Ishikawa (cell line): ENCODE measurements around the gene LSM3.

Experiments
- CEBPB ChIP-seq: IDR thresholded peaks from 2 replicates; pipeline ENCODE4 v1.6.1; 2012
- CREB1 ChIP-seq: IDR thresholded peaks from 2 replicates; pipeline ENCODE4 v1.6.1; 2012; ENCODE audit warnings: low read depth
- EGR1 ChIP-seq: IDR thresholded peaks from 2 replicates; pipeline ENCODE4 v1.6.1; 2012
- EP300 ChIP-seq: IDR thresholded peaks from 2 replicates; pipeline ENCODE4 v1.6.1; 2012; ENCODE audit warnings: borderline replicate concordance
- FOXM1 ChIP-seq: IDR thresholded peaks from 2 replicates; pipeline ENCODE4 v1.6.1; 2012; ENCODE audit warnings: low read depth, borderline replicate concordance
- NFIC ChIP-seq: IDR thresholded peaks from 2 replicates; pipeline ENCODE4 v1.6.1; 2012
- RAD21 ChIP-seq: IDR thresholded peaks from 2 replicates; pipeline ENCODE4 v1.6.1; 2012; ENCODE audit warnings: low read depth
- TAF1 ChIP-seq: IDR thresholded peaks from 2 replicates; pipeline ENCODE4 v1.6.1; 2012; ENCODE audit warnings: low read depth, mild to moderate bottlenecking
- TCF12 ChIP-seq: IDR thresholded peaks from 2 replicates; pipeline ENCODE4 v1.6.1; 2012; ENCODE audit warnings: low read depth
- TEAD4 ChIP-seq: IDR thresholded peaks from 2 replicates; pipeline ENCODE4 v1.6.1; 2012
- YY1 ChIP-seq: IDR thresholded peaks from 2 replicates; pipeline ENCODE4 v1.6.1; 2012; ENCODE audit warnings: low read depth
- ZBTB7A ChIP-seq: IDR thresholded peaks from 2 replicates; pipeline ENCODE4 v1.6.1; 2012; ENCODE audit warnings: low read depth
- TF ChIP-seq, protein P1 (sequence below): IDR thresholded peaks from 2 replicates; pipeline ENCODE4 v1.6.1; 2012
- TF ChIP-seq, protein P2 (sequence below): IDR thresholded peaks from 2 replicates; pipeline ENCODE4 v1.6.1; 2012
- TF ChIP-seq, protein P3 (sequence below): IDR thresholded peaks from 2 replicates; pipeline ENCODE4 v1.6.1; 2012; ENCODE audit warnings: low read depth, mild to moderate bottlenecking

The LSM3 gene

DNA sequence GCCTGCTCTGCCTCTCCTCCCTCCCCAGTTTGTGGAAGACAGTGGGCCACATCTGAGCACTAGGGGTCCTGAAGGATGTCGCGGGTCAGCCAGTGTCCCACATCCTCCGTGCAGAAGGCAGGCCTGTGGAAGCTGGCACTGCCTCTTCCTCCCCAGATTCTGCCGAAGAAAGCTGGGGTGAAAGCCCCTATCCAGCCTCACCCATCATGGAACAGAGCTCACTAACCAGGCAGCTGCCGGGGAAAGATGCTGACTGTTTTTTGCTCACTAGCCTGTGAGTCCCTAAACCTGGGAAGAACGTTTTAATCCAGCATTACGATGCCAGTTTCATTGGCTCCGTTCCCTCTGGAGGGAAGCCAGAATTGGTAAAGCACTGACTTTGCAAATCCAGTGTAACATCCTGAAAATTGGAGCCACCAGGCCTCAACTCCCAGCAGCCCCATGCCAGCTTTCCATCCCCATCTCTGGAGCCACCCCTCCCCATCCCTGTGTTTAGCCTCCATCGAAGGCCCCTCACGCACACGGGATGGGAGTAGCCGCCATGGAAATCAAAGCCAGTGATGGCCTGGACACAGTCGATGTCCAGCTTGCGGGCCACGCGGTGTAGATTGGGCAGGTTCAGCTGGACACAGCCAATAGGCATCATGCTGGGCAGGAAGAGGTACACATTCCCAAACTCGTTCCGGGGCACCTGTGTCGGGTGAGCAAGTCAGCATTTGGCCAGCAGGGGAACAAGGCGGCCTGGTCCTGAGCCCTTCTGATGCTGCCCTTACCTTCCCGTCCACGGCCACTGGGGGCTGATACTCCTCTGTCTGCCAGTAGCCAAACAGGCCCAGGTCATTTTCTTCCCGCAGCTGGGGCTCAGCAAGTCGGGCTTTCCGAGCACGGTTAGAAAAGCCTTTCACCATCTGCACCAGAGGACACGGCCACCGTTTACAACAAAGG lies 30.3 kb upstream of the LSM3 start:
- TF ChIP-seq, protein P1, sequence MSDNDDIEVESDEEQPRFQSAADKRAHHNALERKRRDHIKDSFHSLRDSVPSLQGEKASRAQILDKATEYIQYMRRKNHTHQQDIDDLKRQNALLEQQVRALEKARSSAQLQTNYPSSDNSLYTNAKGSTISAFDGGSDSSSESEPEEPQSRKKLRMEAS: no peak
- TF ChIP-seq NFIC (no peak), FOXM1 (no peak), EGR1 (no peak), TCF12 (no peak), CEBPB (no peak), EP300 (no peak), CREB1 (no peak), TAF1 (no peak), RAD21 (no peak), YY1 (no peak), TEAD4 (no peak), ZBTB7A (no peak)
- TF ChIP-seq, protein P2, sequence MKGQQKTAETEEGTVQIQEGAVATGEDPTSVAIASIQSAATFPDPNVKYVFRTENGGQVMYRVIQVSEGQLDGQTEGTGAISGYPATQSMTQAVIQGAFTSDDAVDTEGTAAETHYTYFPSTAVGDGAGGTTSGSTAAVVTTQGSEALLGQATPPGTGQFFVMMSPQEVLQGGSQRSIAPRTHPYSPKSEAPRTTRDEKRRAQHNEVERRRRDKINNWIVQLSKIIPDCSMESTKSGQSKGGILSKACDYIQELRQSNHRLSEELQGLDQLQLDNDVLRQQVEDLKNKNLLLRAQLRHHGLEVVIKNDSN: no peak
- TF ChIP-seq, protein P3, sequence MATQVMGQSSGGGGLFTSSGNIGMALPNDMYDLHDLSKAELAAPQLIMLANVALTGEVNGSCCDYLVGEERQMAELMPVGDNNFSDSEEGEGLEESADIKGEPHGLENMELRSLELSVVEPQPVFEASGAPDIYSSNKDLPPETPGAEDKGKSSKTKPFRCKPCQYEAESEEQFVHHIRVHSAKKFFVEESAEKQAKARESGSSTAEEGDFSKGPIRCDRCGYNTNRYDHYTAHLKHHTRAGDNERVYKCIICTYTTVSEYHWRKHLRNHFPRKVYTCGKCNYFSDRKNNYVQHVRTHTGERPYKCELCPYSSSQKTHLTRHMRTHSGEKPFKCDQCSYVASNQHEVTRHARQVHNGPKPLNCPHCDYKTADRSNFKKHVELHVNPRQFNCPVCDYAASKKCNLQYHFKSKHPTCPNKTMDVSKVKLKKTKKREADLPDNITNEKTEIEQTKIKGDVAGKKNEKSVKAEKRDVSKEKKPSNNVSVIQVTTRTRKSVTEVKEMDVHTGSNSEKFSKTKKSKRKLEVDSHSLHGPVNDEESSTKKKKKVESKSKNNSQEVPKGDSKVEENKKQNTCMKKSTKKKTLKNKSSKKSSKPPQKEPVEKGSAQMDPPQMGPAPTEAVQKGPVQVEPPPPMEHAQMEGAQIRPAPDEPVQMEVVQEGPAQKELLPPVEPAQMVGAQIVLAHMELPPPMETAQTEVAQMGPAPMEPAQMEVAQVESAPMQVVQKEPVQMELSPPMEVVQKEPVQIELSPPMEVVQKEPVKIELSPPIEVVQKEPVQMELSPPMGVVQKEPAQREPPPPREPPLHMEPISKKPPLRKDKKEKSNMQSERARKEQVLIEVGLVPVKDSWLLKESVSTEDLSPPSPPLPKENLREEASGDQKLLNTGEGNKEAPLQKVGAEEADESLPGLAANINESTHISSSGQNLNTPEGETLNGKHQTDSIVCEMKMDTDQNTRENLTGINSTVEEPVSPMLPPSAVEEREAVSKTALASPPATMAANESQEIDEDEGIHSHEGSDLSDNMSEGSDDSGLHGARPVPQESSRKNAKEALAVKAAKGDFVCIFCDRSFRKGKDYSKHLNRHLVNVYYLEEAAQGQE: no peak

DNA sequence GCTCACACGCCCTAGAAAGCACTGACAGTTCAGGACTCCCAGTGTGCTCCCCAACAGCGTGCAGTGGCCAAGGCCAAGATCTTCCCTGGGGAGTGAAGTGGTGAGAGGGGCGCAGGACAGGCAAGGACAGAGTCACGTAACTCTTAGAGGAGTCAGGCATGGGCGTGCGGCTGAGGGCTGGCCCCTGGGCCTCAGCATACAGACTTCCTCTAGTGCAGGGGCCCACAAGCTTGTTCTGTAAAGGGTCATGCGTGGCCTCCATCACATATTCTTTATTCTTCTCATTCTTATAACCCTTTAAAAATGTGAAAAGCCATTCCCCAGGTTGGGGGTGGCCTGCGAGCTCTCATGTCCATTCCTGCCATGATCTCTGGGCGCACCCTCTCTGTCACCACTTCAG lies 28.5 kb upstream of the LSM3 start:
- TF ChIP-seq TCF12 (no peak), CEBPB (no peak), FOXM1 (no peak), EGR1 (no peak)
- TF ChIP-seq, protein P3: no peak
- TF ChIP-seq, protein P2: no peak

DNA sequence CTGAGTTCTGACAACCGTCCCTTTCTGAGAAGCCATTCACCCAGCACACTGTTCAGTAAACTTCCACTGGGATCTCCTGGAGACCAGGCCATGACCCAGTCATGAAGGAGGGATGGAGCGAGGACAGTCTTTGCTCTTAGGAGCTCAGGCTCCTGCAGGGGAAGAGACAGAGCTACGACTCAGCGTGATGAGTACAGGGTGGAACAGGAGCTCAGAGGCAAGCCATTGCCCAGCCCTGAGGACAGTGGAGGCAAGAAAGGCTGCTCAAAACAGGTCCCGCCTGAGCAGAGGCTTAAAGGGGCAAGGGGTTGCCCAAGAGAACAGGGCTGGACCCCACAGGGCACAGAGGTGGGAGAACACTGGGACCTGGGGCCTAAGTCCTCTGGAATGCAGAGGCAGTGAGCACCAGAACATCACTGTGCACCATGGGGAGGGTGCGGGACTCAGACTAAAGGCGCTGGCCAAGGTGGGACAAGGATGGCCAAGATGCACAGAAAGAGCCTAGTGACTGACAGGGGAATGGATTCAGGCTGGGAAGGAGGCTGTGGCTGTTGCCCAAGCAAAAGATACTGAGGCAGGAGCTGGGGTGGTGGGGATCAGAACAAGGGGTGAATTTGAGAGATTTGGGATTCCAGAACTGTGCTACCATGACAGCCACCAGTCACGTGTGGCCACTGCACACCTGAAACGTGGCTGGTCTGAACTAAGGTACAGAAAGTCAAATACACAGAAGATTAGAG lies 28.0 kb upstream of the LSM3 start:
- TF ChIP-seq, protein P3: no peak
- TF ChIP-seq RAD21 (no peak), NFIC (no peak), CEBPB (no peak), TAF1 (no peak), EGR1 (no peak), EP300 (no peak), CREB1 (no peak), FOXM1 (no peak), TEAD4 (no peak), ZBTB7A (no peak), YY1 (no peak), TCF12 (no peak)
- TF ChIP-seq, protein P1: no peak
- TF ChIP-seq, protein P2: no peak
